Ammon's horn (tissue), 1 donor: ENCODE data around the gene ADCY7.
"Not testable (repeated sequence)": the region's sequence is repeated elsewhere in the genome, so short reads cannot be mapped to it uniquely, and the experiment has no call there.

Experiments used
- DNase-seq: peaks from one replicate; pipeline ENCODE4 v3.0.0-alpha.2; 2016; ENCODE audit warnings: low spot score

ADCY7 gene

GRCh38 chr16:50266337-50267091 is at the start of gene ADCY7:
ADCY7 (plus strand) TSS chr16:50266551; CDS start chr16:50288180, 21,629 bp downstream.
- no peak for DNase-seq

GRCh38 chr16:50219402-50219975 is 46.9 kb upstream of the ADCY7 start:
- no peak for DNase-seq

- no peak for DNase-seq
These were observed 42.1 kb upstream of the ADCY7 start for GRCh38 chr16:50224286-50224685.

GRCh38 chr16:50227120-50227519 is 39.2 kb upstream of the ADCY7 start:
- no peak for DNase-seq

- DNase-seq: no peak
These were observed 38.7 kb upstream of the ADCY7 start for GRCh38 chr16:50227665-50228064.

- DNase-seq: no peak
These were observed 37.9 kb upstream of the ADCY7 start for GRCh38 chr16:50228364-50228868.

GRCh38 chr16:50229149-50229726 is 37.1 kb upstream of the ADCY7 start:
- no peak for DNase-seq

- no peak for DNase-seq
These were observed 31.4 kb upstream of the ADCY7 start for GRCh38 chr16:50234771-50235556.

GRCh38 chr16:50235581-50235980 is 30.8 kb upstream of the ADCY7 start:
- no peak for DNase-seq

- no peak for DNase-seq
These were observed 28.0 kb upstream of the ADCY7 start for GRCh38 chr16:50238314-50238713.

- no peak for DNase-seq
These were observed 27.5 kb upstream of the ADCY7 start for GRCh38 chr16:50238868-50239301.

- not testable (repeated sequence) for DNase-seq
These were observed 23.3 kb upstream of the ADCY7 start for GRCh38 chr16:50243024-50243423.

- no peak for DNase-seq
These were observed 22.2 kb upstream of the ADCY7 start for GRCh38 chr16:50244140-50244503.

- no peak for DNase-seq
These were observed 21.6 kb upstream of the ADCY7 start for GRCh38 chr16:50244504-50245416.

GRCh38 chr16:50245417-50246298 is 20.7 kb upstream of the ADCY7 start:
- DNase-seq: no peak

GRCh38 chr16:50246299-50247122 is 19.8 kb upstream of the ADCY7 start:
- no peak for DNase-seq

- no peak for DNase-seq
These were observed 19.0 kb upstream of the ADCY7 start for GRCh38 chr16:50247123-50247905.

GRCh38 chr16:50247906-50248608 is 18.3 kb upstream of the ADCY7 start:
- DNase-seq: no peak
